Cardiac muscle cell (in vitro differentiated cells and primary cell): ENCODE data around the gene NKD2. TPM values are rescaled to one million over a fixed set of nuclear protein-coding genes. Genes with fewer than 3 reads are reported as not detected.
A peak's percentile ranks its signal among the peaks of the same experiment; 100 is the strongest.

ENCODE experiments used
- DNase-seq, 2 donors: peaks; one replicate each; pipeline versions ENCODE4 v3.0.0 to v3.0.0-alpha.2; 2010 to 2017; ENCODE audit warnings: low read depth in 1 of 2, low spot score in 1 of 2
- H3K27ac ChIP-seq: fragments of 200-600 bp; sonication (generic); 2 replicates; pipeline ENCODE4 v1.5.1; 2016
- H3K27me3 ChIP-seq: fragments of 200-600 bp; sonication (generic); 2 replicates; pipeline ENCODE4 v1.6.0; 2016; ENCODE audit warnings: control low read depth
- H3K36me3 ChIP-seq: fragments of 200-600 bp; sonication (generic); 2 replicates; pipeline ENCODE4 v1.5.1; 2016; ENCODE audit warnings: control low read depth
- H3K4me1 ChIP-seq: fragments of 200-600 bp; sonication (generic); 2 replicates; pipeline ENCODE4 v1.8.1; 2017; ENCODE audit warnings: low read depth, mild to moderate bottlenecking, mixed run types
- H3K4me3 ChIP-seq: fragments of 200-600 bp; sonication (generic); 2 replicates; pipeline ENCODE4 v1.5.1; 2016; ENCODE audit warnings: mild to moderate bottlenecking
- H3K9me3 ChIP-seq: fragments of 200-600 bp; sonication (generic); 2 replicates; pipeline ENCODE4 v1.5.1; 2017; ENCODE audit warnings: low read depth, mild to moderate bottlenecking, control low read depth
- polyA plus RNA-seq: library from polyadenylated mRNA; unstranded; fragments of >200 nt; fragmentation: Nextera tagmentation; extraction: Ambion mirVana; gene quantifications from 2 replicates; pipeline ENCODE4 v1.2.1, GENCODE V29; 2016
- total RNA-seq: library from RNA; depleted of rRNA; stranded (reverse); fragments of >200 nt; gene quantifications from 2 replicates; pipeline ENCODE4 v1.2.3, GENCODE V29; 2016
- TF ChIP-seq, protein P1 (sequence below): IDR thresholded peaks from 2 replicates; pipeline ENCODE4 v1.5.1; 2012; ENCODE audit warnings: low read depth, mild to moderate bottlenecking, low read length

NKD2 gene
- total and polyA plus RNA-seq, 2 experiments from 2014 or later = 3.4 to 3.9 TPM

DNA sequence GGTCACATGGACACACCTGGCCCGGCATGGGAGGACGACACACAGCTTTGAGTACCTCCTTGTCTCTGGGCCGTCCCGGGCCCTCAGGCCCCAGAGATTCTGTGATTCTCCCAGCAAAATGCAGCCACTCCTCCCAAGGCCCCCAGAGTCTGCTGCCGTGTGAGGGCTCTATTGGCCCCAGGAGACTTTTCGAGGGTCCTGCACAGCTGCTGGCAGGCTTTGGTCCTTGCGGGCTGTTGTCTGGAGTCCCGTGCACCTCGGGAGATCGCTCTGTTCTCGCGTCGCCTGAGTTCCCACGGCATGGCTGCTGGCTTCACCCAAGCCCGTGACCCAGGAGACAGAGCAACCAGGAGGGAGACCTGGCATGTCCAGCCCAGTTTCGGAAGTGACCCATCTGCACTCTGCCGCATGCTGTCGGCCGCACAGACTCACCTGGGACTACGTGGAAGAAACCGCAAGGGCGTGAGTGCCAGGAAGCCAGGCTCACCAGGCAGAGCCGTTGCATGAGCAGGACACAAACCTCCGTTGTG is 46.8 kb upstream of the NKD2 start:
- Histone ChIP-seq H3K9me3 (no peaks in the 10 kb centered on the region), H3K27ac (no peak overlapping the region), H3K4me3 (no peak overlapping the region), H3K36me3 (no peaks in the 10 kb centered on the region), H3K4me1 (peaks cover 1% of the 10 kb centered on the region), H3K27me3 (no peaks in the 10 kb centered on the region)
- DNase-seq = no peak
- TF ChIP-seq, protein P1, sequence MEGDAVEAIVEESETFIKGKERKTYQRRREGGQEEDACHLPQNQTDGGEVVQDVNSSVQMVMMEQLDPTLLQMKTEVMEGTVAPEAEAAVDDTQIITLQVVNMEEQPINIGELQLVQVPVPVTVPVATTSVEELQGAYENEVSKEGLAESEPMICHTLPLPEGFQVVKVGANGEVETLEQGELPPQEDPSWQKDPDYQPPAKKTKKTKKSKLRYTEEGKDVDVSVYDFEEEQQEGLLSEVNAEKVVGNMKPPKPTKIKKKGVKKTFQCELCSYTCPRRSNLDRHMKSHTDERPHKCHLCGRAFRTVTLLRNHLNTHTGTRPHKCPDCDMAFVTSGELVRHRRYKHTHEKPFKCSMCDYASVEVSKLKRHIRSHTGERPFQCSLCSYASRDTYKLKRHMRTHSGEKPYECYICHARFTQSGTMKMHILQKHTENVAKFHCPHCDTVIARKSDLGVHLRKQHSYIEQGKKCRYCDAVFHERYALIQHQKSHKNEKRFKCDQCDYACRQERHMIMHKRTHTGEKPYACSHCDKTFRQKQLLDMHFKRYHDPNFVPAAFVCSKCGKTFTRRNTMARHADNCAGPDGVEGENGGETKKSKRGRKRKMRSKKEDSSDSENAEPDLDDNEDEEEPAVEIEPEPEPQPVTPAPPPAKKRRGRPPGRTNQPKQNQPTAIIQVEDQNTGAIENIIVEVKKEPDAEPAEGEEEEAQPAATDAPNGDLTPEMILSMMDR = no peak

DNA sequence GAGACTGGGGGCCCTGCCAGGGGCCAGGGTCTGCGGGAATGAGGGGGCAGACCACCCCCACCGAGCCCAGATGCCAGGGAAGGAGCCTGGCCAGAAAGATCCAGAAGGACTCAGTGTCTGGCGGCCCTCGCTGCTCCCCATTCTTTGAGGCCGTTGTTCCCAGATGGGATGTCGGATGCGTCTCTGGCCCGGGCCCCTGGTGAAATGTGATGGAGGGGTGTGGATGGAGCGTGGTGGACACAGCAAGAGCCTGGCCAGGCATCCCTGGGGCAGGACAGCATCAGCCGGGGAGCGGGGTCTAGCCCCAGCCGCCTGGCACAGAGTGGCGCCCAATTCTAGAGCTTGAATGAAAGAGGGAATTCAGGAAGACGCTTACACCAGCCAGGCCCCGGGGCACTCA is 46.2 kb upstream of the NKD2 start:
- H3K27me3 ChIP-seq = no peaks in the 10 kb centered on the region
- no peak overlapping the region for H3K4me3 ChIP-seq
- no peak overlapping the region for H3K27ac ChIP-seq
- TF ChIP-seq, protein P1 = no peak
- H3K36me3 ChIP-seq = no peaks in the 10 kb centered on the region
- H3K9me3 ChIP-seq = no peaks in the 10 kb centered on the region
- no peak for DNase-seq
- no peaks in the 10 kb centered on the region for H3K4me1 ChIP-seq

DNA sequence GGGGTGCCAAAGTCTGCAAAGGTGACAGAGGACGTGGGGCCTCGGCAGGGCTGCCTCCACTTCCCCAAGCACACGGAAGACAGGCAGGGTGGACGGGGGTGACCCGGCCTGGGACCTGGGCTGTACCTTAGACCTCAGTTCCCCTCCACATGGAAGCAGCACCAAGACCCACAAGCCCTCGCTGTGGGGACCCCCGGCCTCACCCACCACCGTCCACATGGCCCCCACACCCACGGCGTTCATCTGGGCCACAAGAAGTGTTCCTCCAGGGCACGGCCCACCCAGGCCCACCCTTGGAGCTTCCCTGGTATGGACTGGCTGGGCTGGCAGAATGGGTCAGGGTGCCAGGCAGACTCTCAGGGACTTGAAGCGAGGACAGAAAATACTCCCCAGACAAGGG is 45.8 kb upstream of the NKD2 start:
- Histone ChIP-seq H3K27ac (no peak overlapping the region), H3K4me3 (no peak overlapping the region), H3K27me3 (no peaks in the 10 kb centered on the region), H3K9me3 (no peaks in the 10 kb centered on the region), H3K4me1 (no peaks in the 10 kb centered on the region), H3K36me3 (no peaks in the 10 kb centered on the region)
- TF ChIP-seq, protein P1 = no peak
- DNase-seq = no peak

- no peaks in the 10 kb centered on the region for H3K9me3 ChIP-seq
- H3K36me3 ChIP-seq = no peaks in the 10 kb centered on the region
- H3K27me3 ChIP-seq = no peaks in the 10 kb centered on the region
- no peak for DNase-seq
- no peak overlapping the region for H3K4me3 ChIP-seq
- no peaks in the 10 kb centered on the region for H3K4me1 ChIP-seq
- H3K27ac ChIP-seq = no peak overlapping the region
- TF ChIP-seq, protein P1 = no peak
Observed at GRCh38 chr5:963310-963672, 45.3 kb upstream of the NKD2 start.

GRCh38 chr5:963673-964531 is 44.7 kb upstream of the NKD2 start:
- H3K27ac ChIP-seq = no peak overlapping the region
- no peaks in the 10 kb centered on the region for H3K27me3 ChIP-seq
- no peaks in the 10 kb centered on the region for H3K9me3 ChIP-seq

More at GRCh38 chr5:963673-964531, 44.7 kb upstream of the NKD2 start:
- TF ChIP-seq, protein P1 = no peak
- Histone ChIP-seq H3K4me1 (no peaks in the 10 kb centered on the region), H3K4me3 (no peak overlapping the region), H3K36me3 (no peaks in the 10 kb centered on the region)
- peak in 1 of 2 donors; percentile 97 for DNase-seq
